Fibroblast of lung (primary cell): ENCODE results near the gene VWF.

ENCODE experiments used
- CTCF ChIP-seq, 2 donors: IDR thresholded peaks in 1 of 2; conservative IDR thresholded peaks in 1 of 2; 1 replicate in 1 of 2; 2 replicates in 1 of 2; pipeline ENCODE4 v1.5.1; 2011 to 2012; ENCODE audit warnings: low read length in 2 of 2, control low read depth in 1 of 2, inconsistent platforms in 1 of 2, low read depth in 1 of 2, mild to moderate bottlenecking in 1 of 2
- EZH2 ChIP-seq: IDR thresholded peaks from 2 replicates; pipeline ENCODE4 v1.5.1; 2012; ENCODE audit warnings: low read length, control low read depth, mild to moderate bottlenecking; ENCODE audit errors: missing control alignments

- TF ChIP-seq CTCF (conservative IDR thresholded peaks at IDR 0.05 in 1 of 2, IDR thresholded peaks at IDR 0.05 in 1 of 2; ENCODE audit: low read depth in 1 of 2, low read length in 2 of 2), result no peak
- TF ChIP-seq EZH2, result no peak
Observed at GRCh38 chr12:6037459-6037858, 87.0 kb downstream of the VWF start.
